ENCODE measurements around the gene QARS1. TPM values are rescaled to one million over a fixed set of nuclear protein-coding genes. Genes with fewer than 3 reads are reported as not detected.

QARS1 gene
- total and polyA plus RNA-seq, 2 donors (not counting 1 experiment from before 2014, with no cell fraction given) = 282 to 426 TPM

- H3K27ac Mint-ChIP-seq = no peak overlapping the region
- peaks cover 0 to 5% (median 0%) of the 10 kb centered on the region in 3 donors for H3K9me3 ChIP-seq (ENCODE audit: control extremely low read depth in 1 of 3, control insufficient read depth in 2 of 3, insufficient read depth in 1 of 3, low read length in 2 of 3)
- no peak overlapping the region for H3K4me3 Mint-ChIP-seq
- no peak for ATAC-seq (ENCODE audit: low read depth)
- TF ChIP-seq EZH2 (IDR thresholded peaks at IDR 0.05; ENCODE audit: borderline replicate concordance, insufficient read depth, low read depth, low read length, poor library complexity, severe bottlenecking) (no peak), CTCF (IDR thresholded peaks at IDR 0.05) (no peak)
- peaks cover 6% of the 10 kb centered on the region for H3K4me1 Mint-ChIP-seq
- ChIA-PET CTCF (interaction anchor here (1.1 kb wide), 1 partner anchor 24 kb away, joined by 3 read pairs; no protein-coding TSS in a partner anchor), POLR2A (interaction anchor here (0.6 kb wide), 1 partner anchor 61 kb away, joined by 8 read pairs; no protein-coding TSS in a partner anchor)
- no peak overlapping the region for H3K4me2 ChIP-seq (replicated peaks; ENCODE audit: low read depth, low read length, poor library complexity, severe bottlenecking)
- H3K36me3 ChIP-seq (replicated peaks in 1 of 2; ENCODE audit: control extremely low read depth in 1 of 2, control insufficient read depth in 1 of 2, extremely low read depth in 1 of 2, insufficient read depth in 2 of 2, low read length in 1 of 2) = no peaks in the 10 kb centered on the region
- no peak overlapping the region for H2AFZ ChIP-seq (ENCODE audit: insufficient read depth, low read depth, low read length, poor library complexity, severe bottlenecking)
- H3K9me3 Mint-ChIP-seq (ENCODE audit: insufficient read depth) = no peaks in the 10 kb centered on the region
- no peak for DNase-seq
- H3K4me3 ChIP-seq (ENCODE audit: control extremely low read depth in 1 of 5, extremely low read depth in 1 of 5, insufficient read depth in 1 of 5, low read depth in 2 of 5, low read length in 4 of 5) = no peak overlapping the region
- H3K9ac ChIP-seq (ENCODE audit: low read length) = no peak overlapping the region
- H4K20me1 ChIP-seq (ENCODE audit: control insufficient read depth, insufficient read depth, low read length, poor library complexity, severe bottlenecking) = no peaks in the 10 kb centered on the region
- 75% methylated on average over 11 of the region's 14 CpGs for WGBS (ENCODE audit: insufficient coverage)
- H3K27ac ChIP-seq (ENCODE audit: low read length in 2 of 2) = no peak overlapping the region
- H3K27me3 Mint-ChIP-seq = no peaks in the 10 kb centered on the region
- no peaks in the 10 kb centered on the region for H3K27me3 ChIP-seq (replicated peaks in 1 of 4; ENCODE audit: control extremely low read depth in 1 of 4, control insufficient read depth in 3 of 4, insufficient read depth in 4 of 4, low read length in 3 of 4)
- H3K4me1 ChIP-seq (ENCODE audit: control insufficient read depth in 2 of 2, insufficient read depth in 2 of 2, low read length in 2 of 2) = peaks cover under 1 to 8% of the 10 kb centered on the region in 2 donors
- H3K79me2 ChIP-seq (ENCODE audit: control insufficient read depth, insufficient read depth, low read length) = no peaks in the 10 kb centered on the region
- intact Hi-C loops (cut with micrococcal nuclease) = loop anchor here (5.0 kb wide), 1 partner anchor 547 kb away; the partner anchor contains the start of gene APEH
These were observed 20.6 kb upstream of the QARS1 start for GRCh38 chr3:49124991-49125670.

- Mint-ChIP-seq H3K9me3 (ENCODE audit: insufficient read depth) (no peaks in the 10 kb centered on the region), H3K4me1 (peaks cover 12% of the 10 kb centered on the region), H3K27me3 (no peaks in the 10 kb centered on the region), H3K27ac (no peak overlapping the region), H3K4me3 (no peak overlapping the region)
- ATAC-seq (ENCODE audit: low read depth) (no peak), DNase-seq (no peak)
- ChIA-PET POLR2A (no interaction called here), CTCF (no interaction called here)
- Histone ChIP-seq H3K27me3 (replicated peaks in 1 of 4; ENCODE audit: control extremely low read depth in 1 of 4, control insufficient read depth in 3 of 4, insufficient read depth in 4 of 4, low read length in 3 of 4) (no peaks in the 10 kb centered on the region), H4K20me1 (ENCODE audit: control insufficient read depth, insufficient read depth, low read length, poor library complexity, severe bottlenecking) (no peaks in the 10 kb centered on the region), H3K4me2 (replicated peaks; ENCODE audit: low read depth, low read length, poor library complexity, severe bottlenecking) (no peak overlapping the region), H3K9ac (ENCODE audit: low read length) (no peak overlapping the region), H2AFZ (ENCODE audit: insufficient read depth, low read depth, low read length, poor library complexity, severe bottlenecking) (no peak overlapping the region), H3K27ac (ENCODE audit: low read length in 2 of 2) (no peak overlapping the region), H3K4me3 (ENCODE audit: control extremely low read depth in 1 of 5, extremely low read depth in 1 of 5, insufficient read depth in 1 of 5, low read depth in 2 of 5, low read length in 4 of 5) (no peak overlapping the region), H3K79me2 (ENCODE audit: control insufficient read depth, insufficient read depth, low read length) (no peaks in the 10 kb centered on the region), H3K4me1 (ENCODE audit: control insufficient read depth in 2 of 2, insufficient read depth in 2 of 2, low read length in 2 of 2) (peaks cover 10 to 17% of the 10 kb centered on the region in 2 donors), H3K9me3 (ENCODE audit: control extremely low read depth in 1 of 3, control insufficient read depth in 2 of 3, insufficient read depth in 1 of 3, low read length in 2 of 3) (peaks cover 0 to 5% (median 0%) of the 10 kb centered on the region in 3 donors), H3K36me3 (replicated peaks in 1 of 2; ENCODE audit: control extremely low read depth in 1 of 2, control insufficient read depth in 1 of 2, extremely low read depth in 1 of 2, insufficient read depth in 2 of 2, low read length in 1 of 2) (peaks cover 0 to under 1% of the 10 kb centered on the region in 2 experiments)
- WGBS (ENCODE audit: insufficient coverage) = 96% methylated on average over 7 of the region's 7 CpGs
- intact Hi-C loops (cut with micrococcal nuclease) = loop anchor here (5.0 kb wide), 1 partner anchor 548 kb away; the partner anchor contains the start of gene APEH
- TF ChIP-seq CTCF (IDR thresholded peaks at IDR 0.05) = no peak
- TF ChIP-seq EZH2 (IDR thresholded peaks at IDR 0.05; ENCODE audit: borderline replicate concordance, insufficient read depth, low read depth, low read length, poor library complexity, severe bottlenecking) = no peak
These were observed 19.6 kb upstream of the QARS1 start for GRCh38 chr3:49124203-49124602.

All from B cell (primary cell).